IPS DF 4.7 (cell line): ENCODE data around the gene TMSB4X.
"Not testable (repeated sequence)": the region's sequence is repeated elsewhere in the genome, so short reads cannot be mapped to it uniquely, and the experiment has no call there.

ENCODE experiments used
- DNase-seq: peaks from one replicate; pipeline ENCODE4 v3.0.0-alpha.2; 2013; ENCODE audit warnings: low spot score; ENCODE audit errors: extremely low read depth

TMSB4X gene

DNA sequence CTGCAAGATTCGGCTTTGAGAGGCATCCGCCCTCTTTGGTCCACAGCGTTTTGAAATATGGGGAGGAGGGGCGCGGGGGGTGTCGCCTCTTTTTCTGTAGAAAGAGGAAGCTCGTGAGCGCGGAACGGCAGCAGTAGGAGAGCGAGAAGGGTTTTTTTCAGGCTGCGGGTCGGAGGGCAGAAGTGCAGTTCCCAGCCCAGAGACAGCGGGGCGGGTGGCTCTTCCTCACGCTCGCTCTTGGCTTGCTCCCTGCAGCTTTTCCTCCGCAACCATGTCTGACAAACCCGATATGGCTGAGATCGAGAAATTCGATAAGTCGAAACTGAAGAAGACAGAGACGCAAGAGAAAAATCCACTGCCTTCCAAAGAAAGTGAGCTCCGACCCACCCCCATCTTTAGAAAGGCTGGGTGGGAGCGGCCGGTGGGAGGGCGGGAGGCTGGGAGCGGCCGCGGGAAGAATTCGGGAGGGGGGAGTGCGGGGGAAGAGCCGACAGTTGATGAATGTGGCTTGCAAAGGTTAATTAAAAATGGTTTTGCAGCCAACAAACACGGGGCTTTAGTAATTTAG, 1.2 kb downstream of the TMSB4X start:
- no peak for DNase-seq

DNA sequence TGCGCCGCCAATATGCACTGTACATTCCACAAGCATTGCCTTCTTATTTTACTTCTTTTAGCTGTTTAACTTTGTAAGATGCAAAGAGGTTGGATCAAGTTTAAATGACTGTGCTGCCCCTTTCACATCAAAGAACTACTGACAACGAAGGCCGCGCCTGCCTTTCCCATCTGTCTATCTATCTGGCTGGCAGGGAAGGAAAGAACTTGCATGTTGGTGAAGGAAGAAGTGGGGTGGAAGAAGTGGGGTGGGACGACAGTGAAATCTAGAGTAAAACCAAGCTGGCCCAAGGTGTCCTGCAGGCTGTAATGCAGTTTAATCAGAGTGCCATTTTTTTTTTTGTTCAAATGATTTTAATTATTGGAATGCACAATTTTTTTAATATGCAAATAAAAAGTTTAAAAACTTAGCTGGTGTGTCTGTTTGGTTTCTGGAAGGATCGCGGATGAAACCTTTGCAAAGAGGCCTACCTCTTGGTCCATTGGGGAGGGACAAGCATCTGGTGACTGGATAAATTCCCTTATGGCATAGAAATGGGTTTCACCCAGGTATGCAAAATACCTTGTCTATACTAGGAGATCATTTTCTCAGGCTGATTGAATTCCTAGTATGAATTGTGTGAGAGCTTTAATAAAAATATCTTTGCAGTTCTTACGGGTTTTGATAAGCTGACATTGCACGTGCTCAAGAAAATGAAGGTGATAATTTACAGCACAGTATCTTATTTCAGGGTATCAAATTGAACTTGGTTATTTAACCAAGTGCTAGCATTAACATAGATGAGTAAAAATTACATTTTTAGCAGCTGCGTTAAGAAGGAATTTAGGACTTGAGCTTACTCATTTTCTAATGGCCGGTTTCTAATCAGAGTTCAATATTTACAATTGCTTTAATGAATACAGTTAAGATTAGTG, 2.2 kb downstream of the TMSB4X start:
- not testable (repeated sequence) for DNase-seq

DNA sequence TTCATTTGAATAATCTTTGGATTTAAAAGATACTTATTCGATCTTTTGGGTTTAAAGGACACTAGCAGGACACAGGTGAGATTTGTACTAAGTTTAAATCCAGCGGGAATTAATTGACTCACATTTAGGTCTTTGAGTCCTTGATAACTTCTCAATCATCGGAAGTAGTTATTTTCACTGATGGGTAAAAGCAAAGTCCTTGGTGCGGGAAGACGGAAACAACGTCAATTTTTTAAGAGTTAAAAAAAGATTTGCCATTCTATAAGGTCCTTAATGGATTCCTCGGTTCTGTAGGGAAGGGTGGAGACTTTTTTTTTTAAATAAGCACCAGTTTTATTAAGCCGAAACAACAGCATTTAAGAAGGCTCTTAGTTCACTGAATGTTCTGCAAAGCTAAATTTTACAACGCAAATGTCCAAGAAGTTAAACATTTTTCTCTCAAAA, 2.9 kb downstream of the TMSB4X start:
- no peak for DNase-seq

- DNase-seq: no peak
Measured at GRCh38 chrX:12978205-12979025, 3.5 kb downstream of the TMSB4X start.

DNA sequence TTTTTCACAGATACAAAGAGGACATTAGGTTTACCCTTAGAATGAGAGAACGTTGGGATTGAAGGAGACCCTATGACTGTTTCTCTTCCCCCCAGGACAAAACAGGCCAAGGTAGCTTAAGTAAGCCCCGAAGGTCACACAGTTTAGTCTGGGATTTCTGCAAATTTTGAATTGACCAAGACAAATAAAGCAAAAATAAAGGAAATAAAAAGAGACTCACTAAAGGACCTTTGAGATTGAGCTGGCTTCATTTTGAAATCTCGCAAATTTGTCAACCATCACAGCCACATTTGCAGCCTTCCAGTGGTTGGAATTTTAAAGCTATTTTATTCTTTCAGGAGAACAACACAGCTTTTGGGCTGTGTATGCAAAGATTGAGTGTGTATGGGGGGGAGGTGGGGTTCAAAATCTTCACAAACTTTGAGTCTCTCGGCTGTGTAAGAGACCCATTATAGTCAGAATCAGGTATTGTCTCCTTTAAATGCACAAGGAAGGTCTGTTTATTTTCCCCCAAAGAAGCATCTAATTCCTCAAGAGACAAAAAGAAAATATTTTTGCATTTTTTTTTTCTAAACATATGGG, 4.2 kb downstream of the TMSB4X start:
- no peak for DNase-seq

DNA sequence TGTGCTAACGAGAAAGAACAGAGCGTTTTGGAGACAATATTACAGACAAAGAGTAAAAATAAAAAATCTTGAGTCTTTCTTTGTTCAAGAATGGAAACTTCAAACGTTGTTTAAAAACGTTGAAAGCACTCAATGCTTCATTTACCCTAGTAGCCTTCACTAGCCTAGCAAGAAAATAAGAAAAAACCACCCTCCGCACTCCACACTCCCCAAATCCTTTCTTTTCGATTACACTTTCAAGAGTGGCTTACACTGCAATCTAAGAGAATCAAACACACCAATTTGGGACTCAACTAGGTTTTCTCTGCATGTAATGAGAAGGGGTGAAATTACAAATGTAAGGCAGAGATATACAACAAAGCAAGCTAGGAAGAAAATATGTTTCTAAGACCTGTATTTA, 4.7 kb downstream of the TMSB4X start:
- no peak for DNase-seq

DNA sequence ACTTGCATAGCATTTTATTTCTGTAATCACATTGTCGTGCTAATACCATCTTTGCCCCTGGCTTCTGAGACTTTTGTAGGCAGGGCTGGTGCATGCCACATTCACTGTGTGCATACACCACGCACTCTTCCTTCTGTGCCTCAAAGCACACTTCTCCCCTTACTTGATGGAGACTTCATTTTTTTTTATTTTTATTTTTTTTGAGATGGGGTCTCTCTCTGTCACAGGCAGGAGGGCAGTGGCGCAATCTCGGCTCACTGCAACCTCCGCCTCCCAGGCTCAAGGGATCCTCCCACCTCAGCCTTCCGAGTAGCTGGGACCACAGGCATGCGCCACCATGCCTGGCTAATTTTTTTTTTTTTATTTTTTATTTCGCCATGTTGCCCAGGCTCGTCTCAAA, 5.1 kb downstream of the TMSB4X start:
- not testable (repeated sequence) for DNase-seq

DNA sequence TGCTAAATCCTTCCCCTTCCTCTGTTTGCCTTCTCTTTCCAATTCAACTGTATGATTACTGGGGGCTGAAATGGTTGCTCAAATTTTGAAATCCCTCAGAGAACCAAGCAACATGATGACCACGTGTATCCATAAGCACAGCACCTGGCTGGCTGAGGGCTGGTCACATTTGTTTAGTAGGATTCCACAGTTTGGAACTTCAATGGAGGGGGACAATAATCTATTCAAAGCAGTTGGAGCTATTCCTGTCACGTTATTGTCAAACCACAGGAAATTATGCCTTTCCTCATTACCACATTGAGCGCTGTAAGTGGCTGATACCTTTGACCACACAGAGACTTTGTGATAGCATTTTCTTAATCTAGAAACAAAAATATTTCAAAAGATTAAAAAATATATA, 7.0 kb downstream of the TMSB4X start:
- no peak for DNase-seq

GRCh38 chrX:12984603-12985319, 9.9 kb downstream of the TMSB4X start:
- no peak for DNase-seq

DNA sequence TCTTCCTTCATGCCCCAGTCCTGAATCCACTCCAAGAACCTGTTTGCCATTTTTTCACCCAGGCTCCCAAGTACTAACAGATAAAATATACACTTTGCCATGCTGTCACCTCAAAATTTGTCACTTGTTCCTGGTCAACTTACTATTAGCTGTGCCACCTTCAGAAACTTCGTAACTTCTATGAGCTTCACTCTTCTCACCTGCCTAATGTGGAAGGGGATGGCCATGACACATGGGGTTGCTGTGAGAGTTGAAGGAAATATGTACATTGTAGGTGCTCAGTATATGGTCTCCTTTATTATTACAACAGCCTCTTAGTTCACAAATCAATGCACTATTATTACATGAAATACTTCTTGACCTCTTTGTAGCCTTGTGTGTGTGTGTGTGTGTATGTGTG, 10.4 kb downstream of the TMSB4X start:
- no peak for DNase-seq

GRCh38 chrX:12986164-12986779, 11.4 kb downstream of the TMSB4X start:
- DNase-seq: no peak

DNA sequence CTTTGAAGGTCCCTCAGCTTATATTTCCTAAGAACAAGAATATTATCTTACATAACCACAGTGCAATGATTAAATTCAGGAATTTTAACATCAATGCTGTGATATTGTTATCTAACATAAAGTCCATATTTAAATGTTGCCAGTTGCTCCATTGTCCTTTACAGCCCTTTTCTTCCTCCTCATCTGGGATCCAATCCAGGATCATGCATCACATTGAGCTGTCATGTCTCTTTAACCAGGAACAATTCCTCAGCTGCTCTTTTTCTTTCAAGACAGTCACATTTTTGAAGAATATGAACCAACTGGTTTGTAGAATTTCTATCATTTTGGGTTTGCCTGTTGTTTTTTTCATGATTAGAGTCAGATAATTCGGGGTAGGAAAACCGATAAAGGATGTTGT, 12.0 kb downstream of the TMSB4X start:
- DNase-seq: no peak

GRCh38 chrX:12987340-12987739, 12.4 kb downstream of the TMSB4X start:
- no peak for DNase-seq

GRCh38 chrX:12987900-12988594, 13.1 kb downstream of the TMSB4X start:
- no peak for DNase-seq

DNA sequence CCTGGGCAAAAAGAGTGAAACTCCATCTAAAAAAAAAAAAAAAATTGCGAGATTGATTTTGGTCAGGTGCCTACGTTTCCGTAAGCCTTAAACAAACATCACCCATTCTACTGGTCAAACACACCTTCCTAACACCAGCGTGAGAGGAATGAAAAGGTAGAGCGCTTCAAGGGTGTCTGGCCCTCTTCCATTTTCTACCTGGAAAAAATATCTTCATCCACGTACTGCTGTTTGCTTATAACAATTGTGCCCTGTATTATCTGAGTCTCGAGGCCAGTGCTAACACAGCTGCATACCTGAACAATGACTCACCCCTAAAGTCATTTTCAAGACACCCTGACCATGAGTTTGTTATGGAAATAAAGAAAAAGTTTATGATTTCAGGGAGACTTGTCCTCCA, 13.9 kb downstream of the TMSB4X start:
- no peak for DNase-seq

DNA sequence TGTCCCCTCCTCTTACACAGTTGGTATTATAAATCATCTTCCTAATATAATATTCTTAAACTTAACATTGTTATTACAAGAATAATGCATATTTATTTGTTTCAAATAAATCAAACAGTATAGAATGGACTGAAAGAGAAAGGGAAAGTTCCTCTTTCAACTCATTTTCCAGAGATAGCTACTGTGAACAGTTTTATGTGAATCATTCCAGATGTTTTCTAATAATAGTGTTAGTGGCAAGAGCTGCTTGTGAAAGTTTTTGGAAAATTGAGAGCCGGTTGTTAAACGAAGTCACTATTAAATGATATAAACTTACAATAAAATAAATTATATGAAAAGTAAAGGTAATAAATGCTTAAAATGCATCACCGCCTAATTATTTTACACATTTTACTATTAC, 14.6 kb downstream of the TMSB4X start:
- DNase-seq: no peak

- no peak for DNase-seq
Measured at GRCh38 chrX:12991575-12991974, 16.7 kb downstream of the TMSB4X start.

DNA sequence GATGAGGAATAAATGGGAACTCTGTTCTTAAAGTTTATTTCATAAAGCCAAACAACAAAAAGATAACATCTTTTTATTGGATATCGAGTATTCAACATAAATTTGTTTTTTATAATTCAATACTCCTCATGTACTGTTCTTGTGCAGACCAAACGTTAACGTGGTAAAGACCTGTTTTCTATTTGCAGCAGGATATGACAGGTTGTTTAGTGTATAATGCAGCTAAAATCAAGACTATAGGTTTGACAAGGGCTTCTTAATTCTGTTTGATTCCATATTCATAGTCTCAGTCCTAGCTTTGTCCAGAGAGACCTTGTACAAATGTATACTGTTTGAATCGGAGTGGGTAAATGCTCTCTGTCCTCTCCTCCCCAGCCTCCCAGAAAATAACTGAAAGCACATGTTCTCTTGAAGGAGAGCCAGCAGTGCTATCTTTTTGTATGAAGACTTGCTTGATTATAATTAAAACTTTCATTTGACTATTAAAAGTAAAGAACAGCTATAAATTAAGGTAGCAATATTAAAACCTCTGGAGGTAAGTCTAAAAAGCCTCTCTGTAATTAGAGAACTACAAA, 17.7 kb downstream of the TMSB4X start:
- no peak for DNase-seq

GRCh38 chrX:12993826-12994225, 18.9 kb downstream of the TMSB4X start:
- DNase-seq: no peak

DNA sequence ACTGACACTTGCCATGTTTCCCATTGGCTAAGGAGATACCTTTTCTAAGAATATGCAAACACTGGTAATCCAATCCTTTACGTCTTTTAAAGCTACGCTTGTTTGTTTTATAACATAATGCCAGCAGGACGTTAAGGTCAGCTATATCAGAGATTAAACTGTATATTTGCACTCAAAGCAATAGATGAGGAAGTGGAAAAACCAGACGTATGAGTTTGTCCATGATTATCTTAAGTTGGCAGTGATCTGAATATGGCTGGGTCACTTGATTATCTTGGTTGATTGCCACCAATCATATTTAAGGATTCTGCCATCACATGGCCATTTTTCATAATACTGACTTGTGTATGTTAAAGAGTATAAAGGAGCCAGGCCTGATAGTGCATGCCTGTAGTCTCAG, 19.4 kb downstream of the TMSB4X start:
- no peak for DNase-seq
